ENCODE results near the gene DNAJC5. TPM values are rescaled to one million over a fixed set of nuclear protein-coding genes. Genes with fewer than 3 reads are reported as not detected.

Gene DNAJC5
- total RNA-seq, 1 experiment from 2014 or later = 28.5 TPM

DNA sequence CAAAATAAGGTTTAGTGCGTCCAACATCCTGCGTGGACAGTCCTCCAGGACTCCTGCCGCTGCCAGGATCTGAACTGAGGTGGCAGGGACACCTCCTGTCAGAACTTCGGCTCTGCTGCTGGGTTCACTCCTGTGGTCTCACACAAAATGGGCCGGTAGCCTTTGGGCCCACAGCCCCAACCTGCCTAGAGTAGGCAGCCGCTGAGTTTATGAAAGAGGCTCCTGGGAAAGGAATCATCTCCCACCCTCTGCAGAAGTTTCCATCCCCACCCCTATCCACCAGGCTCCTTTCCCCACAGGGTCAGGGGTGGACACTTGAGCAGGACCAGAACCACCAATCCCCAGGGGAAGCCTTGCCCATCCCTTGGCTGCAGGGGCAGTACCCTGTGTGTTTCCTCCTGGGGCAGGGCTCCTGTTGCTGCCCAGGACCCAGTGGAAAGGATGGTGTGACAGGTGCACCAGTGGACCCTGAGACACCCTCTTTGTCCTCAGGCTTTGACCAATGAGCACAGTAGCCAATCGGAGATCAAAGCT lies 35.7 kb upstream of the DNAJC5 start:
- peaks cover 9% of the 10 kb centered on the region for H3K27me3 Mint-ChIP-seq (ENCODE audit: low read depth)
- ChIA-PET CTCF (interaction anchor here (0.6 to 3.9 kb wide), 15 partner anchors 9 to 120 kb away, joined by 3 to 34 read pairs (median 5); partner anchors contain the start of gene SLC2A4RG), POLR2A (interaction anchor here (0.6 to 0.9 kb wide), 4 partner anchors 22 to 50 kb away, joined by 3 to 6 read pairs (median 4); no protein-coding TSS in a partner anchor)
- DNase-seq (ENCODE audit: low spot score) (no peak), ATAC-seq (no peak)
- H3K27ac Mint-ChIP-seq = peak overlapping the region; percentile 86
- no peaks in the 10 kb centered on the region for H3K9me3 Mint-ChIP-seq
- H3K36me3 Mint-ChIP-seq = peaks cover 4% of the 10 kb centered on the region; the same call in 1 of the 2 replicates
- TF ChIP-seq ZNF219 (CRISPR knock-in tag; IDR thresholded peaks at IDR 0.05; ENCODE audit: borderline replicate concordance) (no peak), PRRX2 (CRISPR knock-in tag; IDR thresholded peaks at IDR 0.05) (no peak), MXD4 (CRISPR knock-in tag; IDR thresholded peaks at IDR 0.05; ENCODE audit: borderline replicate concordance) (no peak), ZNF532 (CRISPR knock-in tag; IDR thresholded peaks at IDR 0.05; ENCODE audit: borderline replicate concordance) (no peak), ZNF416 (CRISPR knock-in tag; IDR thresholded peaks at IDR 0.05) (no peak), MAX (CRISPR knock-in tag; IDR thresholded peaks at IDR 0.05) (no peak), IRF2 (CRISPR knock-in tag; IDR thresholded peaks at IDR 0.05; ENCODE audit: borderline replicate concordance, low read depth) (no peak), SP1 (CRISPR knock-in tag; conservative IDR thresholded peaks at IDR 0.05) (no peak), ZNF512 (CRISPR knock-in tag; IDR thresholded peaks at IDR 0.05; ENCODE audit: borderline replicate concordance) (no peak), NFE2L1 (CRISPR knock-in tag; IDR thresholded peaks at IDR 0.05) (no peak), ZNF138 (CRISPR knock-in tag; conservative IDR thresholded peaks at IDR 0.05) (no peak), RELA (CRISPR knock-in tag; IDR thresholded peaks at IDR 0.05; ENCODE audit: borderline replicate concordance) (no peak)
- TF ChIP-seq, protein P1, sequence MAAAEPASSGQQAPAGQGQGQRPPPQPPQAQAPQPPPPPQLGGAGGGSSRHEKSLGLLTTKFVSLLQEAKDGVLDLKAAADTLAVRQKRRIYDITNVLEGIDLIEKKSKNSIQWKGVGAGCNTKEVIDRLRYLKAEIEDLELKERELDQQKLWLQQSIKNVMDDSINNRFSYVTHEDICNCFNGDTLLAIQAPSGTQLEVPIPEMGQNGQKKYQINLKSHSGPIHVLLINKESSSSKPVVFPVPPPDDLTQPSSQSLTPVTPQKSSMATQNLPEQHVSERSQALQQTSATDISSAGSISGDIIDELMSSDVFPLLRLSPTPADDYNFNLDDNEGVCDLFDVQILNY (CRISPR knock-in tag; IDR thresholded peaks at IDR 0.05) = no peak
- peaks cover 53% of the 10 kb centered on the region for H3K4me1 Mint-ChIP-seq
- peak overlapping the region; percentile 43; the same call in 1 of the 2 replicates for H3K4me3 Mint-ChIP-seq

DNA sequence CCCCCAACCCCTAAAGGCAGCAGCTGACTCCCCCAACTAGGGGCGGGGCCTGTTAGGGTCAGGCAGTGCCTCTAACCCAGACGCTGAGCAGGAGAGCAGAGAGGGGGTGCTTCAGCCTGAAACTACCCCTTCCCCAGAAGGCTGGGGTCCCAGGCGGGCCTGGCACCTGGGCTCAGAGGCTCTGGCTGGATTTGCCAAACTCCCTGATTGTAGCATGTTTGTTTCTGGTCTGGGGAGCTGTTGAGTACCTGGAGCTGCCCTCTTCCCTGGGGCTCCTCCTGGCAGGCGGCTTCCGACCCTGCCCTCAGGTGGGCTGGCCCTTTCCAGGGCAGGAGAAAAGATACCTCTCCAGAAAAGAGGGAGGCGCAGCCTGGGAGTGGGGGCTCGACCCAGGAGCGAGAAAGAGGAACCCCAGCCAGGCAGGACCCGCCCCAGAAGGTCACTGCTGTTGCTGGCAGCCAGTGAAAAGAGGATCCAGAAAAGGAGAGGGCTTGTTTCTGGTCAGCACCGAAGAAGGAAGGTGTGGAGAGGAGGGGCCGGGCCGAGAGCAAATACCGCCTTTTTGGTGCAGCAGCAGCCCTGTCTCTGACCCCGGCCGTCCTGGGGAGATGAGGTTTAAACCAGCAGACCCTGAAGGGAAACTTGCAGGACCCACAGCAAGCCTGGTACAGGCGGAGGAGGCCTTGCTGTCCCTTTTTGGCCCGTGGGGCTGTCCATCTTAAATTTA lies 34.4 kb upstream of the DNAJC5 start:
- no peaks in the 10 kb centered on the region for H3K9me3 Mint-ChIP-seq
- peaks cover 53% of the 10 kb centered on the region for H3K4me1 Mint-ChIP-seq
- peaks cover 9% of the 10 kb centered on the region for H3K27me3 Mint-ChIP-seq (ENCODE audit: low read depth)
- H3K4me3 Mint-ChIP-seq = no peak overlapping the region
- H3K36me3 Mint-ChIP-seq = peaks cover 4% of the 10 kb centered on the region; the same call in 1 of the 2 replicates
- DNase-seq (ENCODE audit: low spot score) = no peak
- ATAC-seq = no peak
- peak overlapping the region; percentile 70; the same call in 1 of the 2 replicates for H3K27ac Mint-ChIP-seq
- ChIA-PET POLR2A (interaction anchor here (0.6 to 0.9 kb wide), 2 partner anchors 26 to 140 kb away, joined by 3 read pairs; no protein-coding TSS in a partner anchor), CTCF (interaction anchor here (1.0 to 3.9 kb wide), 2 partner anchors 74 to 85 kb away, joined by 3 to 34 read pairs; no protein-coding TSS in a partner anchor)
- TF ChIP-seq TP53 (CRISPR knock-in tag; IDR thresholded peaks at IDR 0.05) = no peak
- TF ChIP-seq, protein P2, sequence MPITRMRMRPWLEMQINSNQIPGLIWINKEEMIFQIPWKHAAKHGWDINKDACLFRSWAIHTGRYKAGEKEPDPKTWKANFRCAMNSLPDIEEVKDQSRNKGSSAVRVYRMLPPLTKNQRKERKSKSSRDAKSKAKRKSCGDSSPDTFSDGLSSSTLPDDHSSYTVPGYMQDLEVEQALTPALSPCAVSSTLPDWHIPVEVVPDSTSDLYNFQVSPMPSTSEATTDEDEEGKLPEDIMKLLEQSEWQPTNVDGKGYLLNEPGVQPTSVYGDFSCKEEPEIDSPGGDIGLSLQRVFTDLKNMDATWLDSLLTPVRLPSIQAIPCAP (CRISPR knock-in tag; IDR thresholded peaks at IDR 0.05) = no peak
- TF ChIP-seq CREM (CRISPR knock-in tag; IDR thresholded peaks at IDR 0.05) = no peak
- TF ChIP-seq MXD4 (CRISPR knock-in tag; IDR thresholded peaks at IDR 0.05; ENCODE audit: borderline replicate concordance) = no peak
- no peak for TF ChIP-seq ZNF423 (CRISPR knock-in tag; IDR thresholded peaks at IDR 0.05)
- TF ChIP-seq, protein P3, sequence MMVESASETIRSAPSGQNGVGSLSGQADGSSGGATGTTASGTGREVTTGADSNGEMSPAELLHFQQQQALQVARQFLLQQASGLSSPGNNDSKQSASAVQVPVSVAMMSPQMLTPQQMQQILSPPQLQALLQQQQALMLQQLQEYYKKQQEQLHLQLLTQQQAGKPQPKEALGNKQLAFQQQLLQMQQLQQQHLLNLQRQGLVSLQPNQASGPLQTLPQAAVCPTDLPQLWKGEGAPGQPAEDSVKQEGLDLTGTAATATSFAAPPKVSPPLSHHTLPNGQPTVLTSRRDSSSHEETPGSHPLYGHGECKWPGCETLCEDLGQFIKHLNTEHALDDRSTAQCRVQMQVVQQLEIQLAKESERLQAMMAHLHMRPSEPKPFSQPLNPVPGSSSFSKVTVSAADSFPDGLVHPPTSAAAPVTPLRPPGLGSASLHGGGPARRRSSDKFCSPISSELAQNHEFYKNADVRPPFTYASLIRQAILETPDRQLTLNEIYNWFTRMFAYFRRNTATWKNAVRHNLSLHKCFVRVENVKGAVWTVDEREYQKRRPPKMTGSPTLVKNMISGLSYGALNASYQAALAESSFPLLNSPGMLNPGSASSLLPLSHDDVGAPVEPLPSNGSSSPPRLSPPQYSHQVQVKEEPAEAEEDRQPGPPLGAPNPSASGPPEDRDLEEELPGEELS (CRISPR knock-in tag; IDR thresholded peaks at IDR 0.05) = no peak
- no peak for TF ChIP-seq ZNF317 (CRISPR knock-in tag; IDR thresholded peaks at IDR 0.05; ENCODE audit: borderline replicate concordance, low read depth)
- no peak for TF ChIP-seq TEAD1 (CRISPR knock-in tag; IDR thresholded peaks at IDR 0.05)
- TF ChIP-seq ERG (CRISPR knock-in tag; IDR thresholded peaks at IDR 0.05) = no peak
